GM18870 (cell line): ENCODE data around the gene SMTNL1.

Experiments used
- ATAC-seq: cut with Tn5 transposase; IDR thresholded peaks from one replicate; pipeline ENCODE4 v1.9.1; 2021; ENCODE audit warnings: moderate library complexity; ENCODE audit not compliant: unreplicated experiment

Gene SMTNL1, protein sequence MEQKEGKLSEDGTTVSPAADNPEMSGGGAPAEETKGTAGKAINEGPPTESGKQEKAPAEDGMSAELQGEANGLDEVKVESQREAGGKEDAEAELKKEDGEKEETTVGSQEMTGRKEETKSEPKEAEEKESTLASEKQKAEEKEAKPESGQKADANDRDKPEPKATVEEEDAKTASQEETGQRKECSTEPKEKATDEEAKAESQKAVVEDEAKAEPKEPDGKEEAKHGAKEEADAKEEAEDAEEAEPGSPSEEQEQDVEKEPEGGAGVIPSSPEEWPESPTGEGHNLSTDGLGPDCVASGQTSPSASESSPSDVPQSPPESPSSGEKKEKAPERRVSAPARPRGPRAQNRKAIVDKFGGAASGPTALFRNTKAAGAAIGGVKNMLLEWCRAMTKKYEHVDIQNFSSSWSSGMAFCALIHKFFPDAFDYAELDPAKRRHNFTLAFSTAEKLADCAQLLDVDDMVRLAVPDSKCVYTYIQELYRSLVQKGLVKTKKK

DNA sequence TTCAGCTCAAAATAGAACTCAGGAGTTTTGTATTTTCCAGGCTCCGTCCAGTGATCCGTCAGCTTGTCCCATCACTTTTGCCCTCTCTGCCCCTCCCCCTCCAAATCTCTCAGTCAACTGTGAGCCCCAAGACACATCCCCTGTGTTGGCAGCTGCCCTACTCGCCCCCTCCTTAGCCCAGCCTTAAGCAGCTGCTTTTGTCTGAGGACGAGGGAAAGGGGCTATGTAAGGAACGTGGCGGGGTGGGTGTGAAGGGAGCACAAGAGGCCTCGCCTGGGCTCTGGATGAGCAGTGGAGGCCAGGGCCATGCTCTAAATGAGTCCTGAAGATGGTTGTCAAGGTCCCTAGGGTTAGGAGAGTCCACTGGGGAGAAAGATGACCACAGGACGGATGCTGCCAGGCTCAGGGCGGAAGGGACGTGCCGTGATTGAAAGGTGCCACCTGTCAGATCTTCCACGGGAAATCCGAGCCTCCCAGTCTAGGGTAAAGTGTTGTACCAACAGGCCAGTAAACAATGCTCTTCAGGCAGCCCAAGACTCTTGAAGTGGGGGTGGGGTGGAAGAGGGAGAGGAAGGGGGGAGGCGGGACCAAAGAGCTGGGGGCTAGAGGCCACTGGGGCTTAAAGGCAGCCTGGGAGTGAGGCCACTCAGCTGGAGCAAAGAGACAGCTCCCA is at the start of gene SMTNL1:
SMTNL1 (plus strand) TSS at position 649 of the 673 bp plus-strand sequence. CDS start 5,048 bp downstream, outside the sequence.
- no peak for ATAC-seq

DNA sequence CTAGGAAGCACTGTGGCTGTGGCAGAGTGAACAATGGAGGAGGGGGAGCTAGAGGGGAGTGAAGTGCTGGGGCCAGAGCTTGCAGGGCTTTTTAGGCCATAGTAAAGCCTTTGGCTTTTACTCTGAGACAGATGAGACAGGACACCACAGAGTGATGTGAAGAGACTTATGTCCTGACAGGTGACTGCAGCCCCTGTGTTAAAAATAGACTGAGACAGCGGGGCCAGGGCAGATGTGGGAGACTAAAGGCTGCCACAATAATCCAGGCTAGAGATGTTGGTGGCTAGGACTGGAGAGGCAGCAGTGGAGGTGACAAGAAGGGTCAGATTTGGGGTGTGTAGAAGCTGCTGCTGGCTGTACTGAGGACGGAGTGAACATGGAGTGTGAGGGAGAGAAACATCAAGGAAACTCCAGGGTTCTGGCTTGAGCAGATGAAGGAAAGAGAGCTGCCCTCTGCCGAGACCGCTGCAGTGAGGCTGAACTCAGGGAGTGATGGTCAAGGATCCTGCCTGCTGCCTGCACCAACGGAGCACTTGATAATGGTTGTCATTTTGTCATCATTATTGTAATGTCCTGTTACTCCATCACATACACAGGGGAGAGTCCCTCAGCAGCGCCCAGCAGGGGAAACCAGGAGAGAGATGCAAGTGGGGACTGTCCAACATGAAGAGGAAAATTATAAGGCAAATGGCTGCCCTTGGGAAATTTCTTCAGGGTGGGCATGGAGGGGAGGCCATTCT is 49.3 kb upstream of the SMTNL1 start:
- ATAC-seq: no peak

DNA sequence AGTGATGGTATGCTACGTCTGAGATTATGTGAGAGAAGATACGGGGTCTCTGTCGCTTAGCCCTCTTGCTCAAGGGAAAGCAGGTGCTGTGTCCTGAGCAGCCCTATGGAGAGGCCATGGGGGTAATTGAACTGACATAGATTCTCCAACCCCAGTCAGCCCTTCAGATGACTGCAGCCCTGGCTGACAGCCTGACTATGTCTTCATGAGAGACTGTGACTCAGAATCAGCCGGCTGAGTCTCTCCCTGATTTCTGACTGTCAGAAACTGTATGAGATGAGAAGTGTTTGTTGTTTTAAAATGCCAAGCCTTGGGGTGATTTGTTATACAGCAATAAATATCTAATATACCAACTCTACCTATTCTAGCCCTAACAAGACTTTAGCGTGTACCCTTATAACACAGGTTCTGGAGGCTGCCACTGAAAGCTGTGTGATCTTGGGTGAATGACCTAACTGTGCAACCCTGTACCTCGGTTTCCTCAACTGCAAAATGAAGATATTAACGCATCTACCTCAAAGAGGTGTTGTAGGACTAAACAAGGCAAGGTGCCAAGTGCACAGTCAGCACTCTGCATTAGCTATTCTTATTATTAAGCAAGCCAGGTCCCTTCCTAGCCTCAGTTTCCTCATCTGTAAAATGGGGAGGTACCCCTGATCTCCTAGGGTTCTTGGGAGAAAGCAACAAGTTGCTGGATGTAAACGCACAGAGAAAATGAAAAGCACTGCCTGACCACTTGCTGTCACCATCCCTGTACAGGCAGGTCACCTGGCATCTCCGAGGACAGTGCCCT is 46.7 kb upstream of the SMTNL1 start:
- no peak for ATAC-seq

DNA sequence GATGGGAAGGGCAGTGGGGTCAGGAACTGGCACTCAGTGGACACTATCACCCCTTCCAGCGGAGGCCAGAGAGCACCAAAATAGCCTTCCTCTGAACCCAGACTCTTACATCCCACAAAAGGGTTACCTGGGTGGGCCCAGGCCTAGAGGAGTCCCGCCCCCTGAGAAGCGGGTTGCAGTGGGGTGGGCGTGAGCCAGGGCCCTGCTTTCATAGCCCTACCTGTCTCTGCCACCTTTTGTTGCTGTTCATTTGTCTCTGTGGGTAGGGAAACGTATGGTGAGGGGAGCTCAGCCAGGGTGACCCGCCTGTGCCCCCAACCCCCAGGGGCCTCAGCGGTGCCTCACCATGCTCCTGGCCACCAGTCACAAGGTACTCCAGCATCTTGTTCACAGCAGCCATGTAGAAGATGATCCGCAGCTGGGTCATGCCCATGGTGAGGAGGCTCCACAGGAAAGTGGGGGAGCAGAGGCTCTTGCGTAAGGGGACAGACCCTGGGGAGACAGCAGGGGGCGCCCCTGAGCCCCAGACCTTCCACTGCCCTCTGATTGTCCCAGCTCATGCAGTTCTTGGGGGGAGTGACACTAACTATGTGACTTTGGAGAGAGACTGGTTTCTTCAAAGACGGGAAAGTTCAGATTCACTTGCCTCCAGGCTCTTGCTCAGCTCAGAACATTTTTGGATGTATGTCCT is 45.9 kb upstream of the SMTNL1 start:
- no peak for ATAC-seq

DNA sequence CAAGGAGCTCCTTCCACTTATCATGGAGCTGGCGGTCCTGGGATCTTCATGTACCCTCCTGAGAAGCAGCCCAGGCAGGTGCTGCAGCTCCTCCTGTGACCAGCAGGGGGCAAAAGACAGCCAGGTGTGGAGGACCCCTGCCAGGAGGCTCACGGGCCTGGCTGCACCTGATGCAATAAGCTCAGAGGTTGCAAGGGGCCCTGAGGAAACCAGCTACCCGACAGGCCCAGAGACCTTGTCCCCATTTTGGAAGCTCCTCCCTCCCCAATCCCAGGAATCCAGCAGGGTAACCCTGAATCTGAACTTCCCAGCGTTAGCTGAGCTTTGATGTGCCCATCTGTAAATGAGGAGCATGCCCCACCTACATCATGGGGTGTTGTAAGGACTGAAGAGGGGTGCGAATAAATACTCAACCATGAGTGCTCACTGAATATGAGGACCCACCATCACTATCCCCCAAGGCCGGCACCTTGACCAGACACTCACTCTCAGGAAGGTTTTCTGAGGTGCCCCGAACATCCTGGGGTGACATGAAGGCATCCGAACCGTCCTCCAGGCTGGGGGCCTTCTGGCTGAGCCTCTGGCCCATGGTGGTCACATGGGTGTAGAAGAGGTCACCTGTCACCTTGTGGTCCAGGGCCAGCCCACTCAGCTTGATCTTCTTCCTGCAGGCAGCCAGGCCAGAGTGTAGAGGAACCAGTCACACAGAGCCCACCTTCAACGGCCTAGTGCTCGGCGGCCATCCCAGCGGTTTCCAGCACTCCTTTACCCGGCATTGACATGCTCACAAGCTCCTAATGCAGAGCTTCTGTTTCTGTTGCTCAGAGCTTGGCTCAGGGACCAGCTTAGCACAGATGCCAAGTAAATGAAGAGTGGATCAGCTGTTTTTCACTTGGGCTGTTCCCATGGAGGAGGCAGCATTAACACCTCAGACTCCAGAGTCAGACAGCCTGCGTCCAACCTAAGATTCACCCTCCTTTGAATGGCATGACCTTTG is 43.6 kb upstream of the SMTNL1 start:
- no peak for ATAC-seq

DNA sequence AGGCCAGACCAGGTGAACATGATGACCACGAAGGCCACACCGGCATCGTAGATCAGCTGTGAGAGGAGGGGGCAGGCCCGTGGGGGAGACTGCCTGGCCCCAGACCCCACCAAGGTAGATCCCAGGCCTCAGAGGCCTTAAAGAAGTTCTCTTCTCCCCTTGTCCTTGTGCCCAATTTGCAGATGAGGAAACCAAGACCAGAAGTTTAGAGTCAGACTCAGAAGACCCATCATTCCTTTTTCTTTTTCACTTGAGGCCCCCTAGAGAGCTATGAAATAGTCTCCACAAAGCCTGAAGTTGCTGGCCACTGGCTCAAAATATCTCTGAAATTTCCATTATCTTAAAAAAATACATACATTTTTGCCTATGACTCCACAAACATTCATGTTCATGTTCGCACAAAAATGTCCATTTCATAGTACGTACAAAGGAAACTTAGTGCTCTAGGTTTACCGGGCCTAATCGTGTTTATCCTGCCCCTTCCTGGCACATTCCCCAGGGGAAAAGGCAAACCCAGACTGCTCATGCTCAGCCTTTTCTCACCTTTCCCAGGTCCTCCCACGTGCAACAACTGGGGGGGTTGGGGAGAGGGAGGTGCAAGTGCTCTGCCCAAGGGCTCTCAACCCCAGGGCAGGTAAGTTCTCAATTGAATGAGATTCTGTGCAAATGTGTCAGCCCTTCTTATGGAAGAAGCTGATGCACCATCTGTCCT is 41.1 kb upstream of the SMTNL1 start:
- no peak for ATAC-seq

DNA sequence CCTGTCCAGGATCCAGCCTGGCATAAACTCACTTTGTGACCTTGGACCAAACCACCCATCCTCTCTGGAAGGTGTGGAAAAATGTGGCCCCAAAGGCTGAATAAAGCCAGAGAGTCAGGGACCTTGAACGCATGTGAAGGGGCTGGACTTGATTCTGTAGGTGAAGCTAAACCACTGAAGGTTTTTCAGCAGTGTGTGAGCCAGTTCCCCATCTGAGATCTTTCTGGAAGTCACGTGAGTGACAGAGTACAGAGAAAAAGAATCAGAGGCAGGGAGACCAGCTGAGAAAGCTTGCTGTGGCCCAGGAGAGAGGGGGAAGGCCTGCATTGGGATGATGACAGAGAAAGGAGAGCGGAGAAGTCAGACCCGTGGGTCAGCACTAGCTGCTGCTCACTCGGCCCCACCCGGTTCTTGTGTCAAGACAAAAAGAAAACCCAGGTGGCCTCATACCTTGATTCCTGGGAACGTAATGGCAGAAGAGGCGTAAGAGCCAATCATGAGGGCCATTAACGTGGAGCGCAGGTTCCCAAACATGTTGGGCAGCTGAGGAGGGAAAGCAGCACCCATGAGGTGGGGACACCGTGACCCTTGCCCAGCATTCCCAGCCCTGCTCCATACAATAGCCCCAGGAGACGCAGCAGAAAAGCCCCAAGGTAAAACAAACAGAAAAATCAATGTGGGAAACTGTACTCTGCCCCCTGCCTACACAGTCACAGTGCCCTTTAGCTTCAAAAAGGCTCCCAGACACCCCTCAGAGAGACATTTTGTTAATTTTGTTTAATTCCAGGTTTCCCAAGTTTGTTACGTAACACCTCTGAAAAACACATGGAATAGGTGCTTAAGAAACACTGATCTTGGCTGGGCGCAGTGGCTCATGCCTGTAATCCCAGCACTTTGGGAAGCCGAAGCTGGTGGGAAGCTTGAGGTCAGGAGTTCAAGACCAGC is 39.8 kb upstream of the SMTNL1 start:
- no peak for ATAC-seq

DNA sequence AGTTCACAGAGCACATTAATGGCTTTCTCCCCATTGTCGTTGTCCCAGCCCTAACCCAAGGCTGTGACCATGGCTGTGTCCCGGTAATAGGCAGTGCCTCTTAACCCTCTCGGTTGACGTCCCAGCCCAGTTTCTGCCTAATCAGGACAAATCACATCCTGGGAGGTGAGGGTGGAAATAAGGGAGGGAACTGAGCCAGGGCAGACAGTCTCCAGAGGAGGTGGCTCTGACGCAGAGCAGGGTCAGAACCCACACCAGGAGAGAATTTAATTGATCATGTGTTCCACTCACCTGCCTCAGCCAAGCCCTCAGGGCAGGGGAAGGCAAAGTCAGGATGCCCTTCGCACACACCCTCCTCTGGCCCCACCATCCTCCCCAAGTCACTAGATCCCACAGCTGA is 38.9 kb upstream of the SMTNL1 start:
- no peak for ATAC-seq

DNA sequence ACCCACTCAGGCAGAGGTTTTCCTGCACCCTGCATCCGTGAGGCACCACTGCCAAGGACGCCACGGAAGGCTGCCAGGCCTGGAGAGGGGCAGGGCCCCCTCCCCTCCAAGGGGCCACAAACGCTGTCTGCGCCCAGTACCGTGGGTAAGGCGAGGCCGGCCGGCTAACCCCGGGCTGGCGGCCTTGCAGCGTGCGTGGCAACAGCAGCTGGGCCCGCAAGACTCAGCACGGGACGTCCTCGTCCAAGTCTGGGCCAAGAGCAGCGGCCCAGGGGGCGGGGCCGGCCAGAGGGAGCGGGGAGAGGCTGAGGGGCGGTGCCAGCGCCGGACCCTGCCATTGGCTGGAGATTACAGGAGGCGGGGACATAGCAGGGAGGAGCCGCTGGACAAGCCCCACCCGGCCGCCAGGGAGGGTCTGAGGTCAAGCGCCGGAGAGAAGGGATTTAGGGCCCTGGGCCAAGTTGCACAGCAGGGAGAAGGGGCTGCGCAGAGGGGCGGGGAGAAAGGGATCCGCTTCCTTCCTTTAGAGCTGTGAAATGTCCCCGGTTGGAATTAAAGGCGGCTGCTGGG is 37.9 kb upstream of the SMTNL1 start:
- peak; percentile 96 for ATAC-seq

DNA sequence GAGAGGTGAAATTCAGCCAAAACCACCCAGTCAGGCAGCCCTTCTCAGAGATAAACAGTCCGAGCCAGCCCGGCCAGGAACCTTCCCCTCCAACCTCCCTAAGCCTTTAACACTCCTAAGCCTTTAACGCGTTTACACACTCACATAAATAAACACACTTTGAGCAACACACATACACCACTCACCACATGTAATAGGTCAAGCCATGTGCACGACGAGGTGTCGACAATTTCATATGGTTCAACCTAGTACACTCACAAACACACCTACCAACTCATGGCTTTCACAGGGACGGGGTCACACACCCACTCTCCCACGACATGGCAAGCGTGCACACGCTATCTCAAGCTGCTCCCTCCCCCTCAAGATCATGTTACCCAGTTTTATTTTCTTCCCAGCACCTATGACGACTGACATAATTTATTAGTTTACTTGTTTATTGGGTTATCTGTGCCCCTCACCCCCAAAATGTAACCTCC is 37.4 kb upstream of the SMTNL1 start:
- peak; percentile 26 for ATAC-seq

DNA sequence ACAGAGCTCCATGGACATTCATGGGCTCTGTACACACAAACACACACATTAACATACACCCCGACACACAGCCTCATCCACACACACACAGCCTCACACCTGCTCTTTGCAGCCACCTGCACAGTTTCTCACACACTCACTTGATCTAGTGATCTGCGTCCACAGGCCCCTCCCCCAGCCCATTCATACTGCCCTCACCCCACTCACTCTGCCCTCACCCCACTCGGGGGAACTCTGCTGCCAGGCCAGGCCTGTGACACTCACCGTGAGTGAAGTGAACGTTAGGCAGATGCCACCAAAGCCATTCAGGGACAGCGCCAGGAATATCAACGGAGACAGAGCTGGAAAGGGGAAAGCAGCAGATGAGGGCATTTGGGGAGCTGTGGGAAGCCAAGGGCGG is 36.9 kb upstream of the SMTNL1 start:
- no peak for ATAC-seq

DNA sequence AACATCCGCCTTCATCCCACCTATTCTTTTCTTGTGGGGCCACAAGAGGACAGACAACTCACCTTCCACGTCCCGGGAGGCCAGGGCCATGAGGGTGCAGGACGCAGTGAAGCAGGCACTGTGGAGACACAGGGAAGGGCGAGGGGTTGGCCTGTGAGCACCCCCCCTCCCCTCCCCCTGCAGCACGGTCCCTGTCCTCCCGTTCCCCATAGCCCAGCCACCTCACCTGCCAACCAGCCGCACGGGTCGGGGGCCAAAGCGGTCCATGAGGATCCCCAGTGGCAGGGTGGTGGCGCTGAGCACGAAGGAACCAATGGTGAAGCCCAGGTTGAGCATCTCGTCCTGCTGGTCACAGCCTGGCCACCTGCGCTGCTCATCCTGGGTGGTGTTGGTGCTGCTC is 36.5 kb upstream of the SMTNL1 start:
- ATAC-seq: no peak

DNA sequence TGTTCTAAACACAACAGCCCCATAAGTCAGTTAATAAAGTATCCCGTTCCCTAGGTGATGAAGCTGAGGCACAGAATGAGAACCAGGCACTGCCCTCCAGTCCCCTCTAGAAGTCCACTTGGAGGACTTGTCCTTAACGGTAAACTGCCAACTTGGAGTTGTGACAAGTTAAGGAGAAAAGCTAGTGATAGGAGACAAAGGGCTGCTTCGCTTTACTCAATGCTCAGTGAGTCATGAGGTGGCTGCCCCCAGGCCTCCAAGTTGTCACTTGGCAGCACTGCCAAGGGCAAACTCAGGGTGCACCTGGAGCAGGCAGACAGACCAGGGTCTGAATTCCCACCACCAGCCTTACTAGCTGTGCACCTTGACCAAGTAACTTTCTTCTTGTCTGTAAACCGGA is 35.4 kb upstream of the SMTNL1 start:
- no peak for ATAC-seq

DNA sequence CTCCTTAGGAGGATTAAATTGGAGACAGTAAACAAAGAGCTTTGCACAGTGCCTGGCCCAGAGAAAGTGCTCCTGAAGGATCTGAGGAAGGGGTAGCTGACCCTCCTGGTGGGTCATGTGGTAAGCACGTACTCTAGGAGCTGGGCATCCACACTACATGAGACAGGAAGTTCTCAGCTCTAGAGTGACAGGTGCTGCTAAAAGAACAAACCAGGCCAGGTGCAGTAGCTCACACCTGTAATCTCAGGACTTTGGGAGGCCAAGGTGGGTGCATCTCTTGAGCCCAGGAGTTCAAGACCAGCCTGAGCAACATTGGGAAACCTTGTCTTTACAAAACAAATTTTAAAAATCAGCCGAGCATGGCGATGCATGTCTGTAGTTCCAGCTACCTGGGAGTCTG is 35.0 kb upstream of the SMTNL1 start:
- no peak for ATAC-seq

DNA sequence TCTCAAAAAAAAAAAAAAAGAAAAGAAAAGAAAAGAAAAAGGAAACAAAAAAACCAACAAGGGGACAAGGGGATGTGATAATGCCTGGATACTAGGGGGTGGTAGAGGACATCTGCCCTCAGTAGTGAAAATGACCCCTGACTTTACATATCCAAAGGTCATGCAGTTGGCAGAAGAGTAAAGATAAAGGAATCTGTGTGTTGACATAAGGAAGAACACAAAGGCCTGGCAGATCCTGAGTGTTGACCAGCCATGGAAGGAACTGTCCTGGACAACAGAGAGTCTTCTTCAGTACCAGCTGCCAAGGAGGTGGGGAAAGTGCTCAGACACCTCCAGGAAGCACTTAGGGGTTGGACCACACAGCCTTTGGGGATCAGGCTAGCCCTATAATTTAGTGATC is 34.5 kb upstream of the SMTNL1 start:
- no peak for ATAC-seq

DNA sequence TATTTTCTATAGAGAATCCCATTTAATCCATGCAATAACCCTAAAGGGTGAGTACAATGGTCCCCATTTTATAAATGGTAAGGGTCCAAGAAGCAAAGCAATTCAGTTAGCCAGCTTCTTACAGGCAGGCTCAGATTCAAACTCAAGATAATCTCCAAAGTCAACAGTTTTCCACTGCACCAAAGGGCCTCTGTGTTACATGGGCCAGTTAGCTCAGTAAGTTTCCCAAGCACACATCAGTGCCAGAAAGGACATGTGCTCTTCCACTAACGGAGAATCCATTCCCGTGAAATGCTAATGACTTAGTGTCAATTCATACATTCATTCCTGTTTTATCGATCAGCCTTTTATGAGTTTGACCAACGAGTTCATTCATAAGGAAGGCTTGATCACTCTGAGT is 32.9 kb upstream of the SMTNL1 start:
- no peak for ATAC-seq

DNA sequence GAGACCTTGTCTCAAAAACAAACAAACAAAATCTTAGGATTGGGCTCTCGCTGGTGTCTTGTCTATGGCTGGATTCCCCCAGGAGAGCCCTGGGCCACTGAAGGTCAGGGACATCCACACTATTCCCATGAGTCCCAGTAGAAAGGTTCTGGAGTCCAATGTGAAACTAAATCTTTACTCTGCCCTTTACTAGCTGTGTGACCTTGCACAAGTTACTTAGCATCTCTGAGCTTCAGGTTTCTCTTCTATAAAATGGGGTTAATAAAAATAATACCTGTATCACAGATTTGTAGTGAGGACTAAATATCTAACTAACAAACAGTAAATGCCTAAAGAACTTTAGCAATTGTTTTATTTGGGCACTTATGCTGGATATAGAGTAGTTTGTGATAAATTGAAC is 30.9 kb upstream of the SMTNL1 start:
- ATAC-seq: no peak
